Esophagus muscularis mucosa (tissue), 3 donors: ENCODE results near the gene FRMD1.

ENCODE experiments used
- CTCF ChIP-seq, 3 experiments: fragments of 200-600 bp in 2 of 3; fragments of 450-650 bp in 1 of 3; sonication (generic) in 2 of 3; IDR thresholded peaks; one replicate each; pipeline ENCODE4 v1.5.1; 2017 to 2019; ENCODE audit warnings: antibody characterized with exemption in 3 of 3, mild to moderate bottlenecking in 2 of 3, moderate library complexity in 1 of 3
- EP300 ChIP-seq: sonication (generic); formaldehyde crosslinking; IDR thresholded peaks from one replicate; pipeline ENCODE4 v1.6.1; 2017; ENCODE audit warnings: antibody characterized with exemption

- TF ChIP-seq CTCF (IDR thresholded peaks at IDR 0.05) (no peak), EP300 (no peak)
These were observed 29.2 kb downstream of the FRMD1 start for GRCh38 chr6:168049706-168050224.
